OCI-LY1 (cell line): ENCODE measurements around the gene PLEKHA8.

Experiments used
- H2AFZ ChIP-seq: fragments of 200-600 bp; sonication (generic), shearing (Covaris generic); 2 replicates; pipeline ENCODE4 v1.6.0; 2014; ENCODE audit warnings: antibody characterized with exemption, mild to moderate bottlenecking, low read length
- H3F3A ChIP-seq: fragments of 200-600 bp; sonication (generic), shearing (Covaris generic); 2 replicates; pipeline ENCODE4 v1.6.0; 2014; ENCODE audit warnings: mild to moderate bottlenecking, antibody characterized with exemption, low read length, moderate library complexity; ENCODE audit not compliant: insufficient read depth
- H3K27ac ChIP-seq: fragments of 200-600 bp; sonication (generic); 2 replicates; pipeline ENCODE4 v1.5.1; 2014; ENCODE audit warnings: low read length, mixed run types, mild to moderate bottlenecking, low read depth; ENCODE audit not compliant: poor library complexity, severe bottlenecking
- H3K27me3 ChIP-seq: fragments of 200-600 bp; sonication (generic); 2 replicates; pipeline ENCODE4 v1.6.0; 2014; ENCODE audit warnings: antibody characterized with exemption, mild to moderate bottlenecking, low read length, moderate library complexity; ENCODE audit not compliant: insufficient read depth
- H3K36me3 ChIP-seq: fragments of 200-600 bp; sonication (generic); 2 replicates; pipeline ENCODE4 v1.6.1; 2014; ENCODE audit warnings: mild to moderate bottlenecking, antibody characterized with exemption, low read length, moderate library complexity, mixed read lengths; ENCODE audit not compliant: insufficient read depth
- H3K4me1 ChIP-seq: fragments of 200-600 bp; sonication (generic); 2 replicates; pipeline ENCODE4 v1.5.1; 2014; ENCODE audit warnings: mild to moderate bottlenecking, low read length, moderate library complexity; ENCODE audit not compliant: insufficient read depth, severe bottlenecking
- H3K4me2 ChIP-seq: fragments of 200-600 bp; sonication (generic), shearing (Covaris generic); 2 replicates; pipeline ENCODE4 v1.6.1; 2014; ENCODE audit warnings: low read length
- H3K4me3 ChIP-seq: fragments of 200-600 bp; sonication (generic); 2 replicates; pipeline ENCODE4 v1.5.1; 2014; ENCODE audit warnings: low read length, low read depth, mild to moderate bottlenecking, mixed read lengths; ENCODE audit not compliant: poor library complexity, severe bottlenecking
- H3K79me2 ChIP-seq: fragments of 200-600 bp; shearing (Covaris generic); 2 replicates; pipeline ENCODE4 v1.6.1; 2016; ENCODE audit warnings: mixed run types, low read length, mixed read lengths; ENCODE audit not compliant: insufficient read depth
- H3K9ac ChIP-seq: fragments of 200-600 bp; sonication (generic), shearing (Covaris generic); 2 replicates; pipeline ENCODE4 v1.6.1; 2014; ENCODE audit warnings: mild to moderate bottlenecking, low read length, mixed read lengths
- H3K9me2 ChIP-seq: fragments of 200-600 bp; sonication (generic), shearing (Covaris generic); 2 replicates; pipeline ENCODE4 v1.6.1; 2014; ENCODE audit warnings: low read depth, mild to moderate bottlenecking, low read length, mixed read lengths
- H3K9me3 ChIP-seq: fragments of 200-600 bp; shearing (Covaris generic); 2 replicates; pipeline ENCODE4 v1.6.1; 2014; ENCODE audit warnings: low read length, mixed read lengths
- H4K20me1 ChIP-seq: fragments of 200-600 bp; sonication (generic), shearing (Covaris generic); 2 replicates; pipeline ENCODE4 v1.6.0; 2016; ENCODE audit warnings: mild to moderate bottlenecking, low read length; ENCODE audit not compliant: insufficient read depth
- EZH2 ChIP-seq: fragments of 200-600 bp; sonication (generic), shearing (Covaris generic); IDR thresholded peaks from 2 replicates; pipeline ENCODE4 v1.8.0; 2017; ENCODE audit warnings: borderline replicate concordance, mixed run types, mild to moderate bottlenecking, antibody characterized with exemption, low read length, moderate library complexity, mixed read lengths
- TF ChIP-seq, protein P1 (sequence below): fragments of 200-600 bp; sonication (generic), shearing (Covaris generic); IDR thresholded peaks from 2 replicates; pipeline ENCODE4 v1.5.1; 2017; ENCODE audit warnings: mild to moderate bottlenecking, antibody characterized with exemption, low read length, moderate library complexity, mixed read lengths

The PLEKHA8 gene

DNA sequence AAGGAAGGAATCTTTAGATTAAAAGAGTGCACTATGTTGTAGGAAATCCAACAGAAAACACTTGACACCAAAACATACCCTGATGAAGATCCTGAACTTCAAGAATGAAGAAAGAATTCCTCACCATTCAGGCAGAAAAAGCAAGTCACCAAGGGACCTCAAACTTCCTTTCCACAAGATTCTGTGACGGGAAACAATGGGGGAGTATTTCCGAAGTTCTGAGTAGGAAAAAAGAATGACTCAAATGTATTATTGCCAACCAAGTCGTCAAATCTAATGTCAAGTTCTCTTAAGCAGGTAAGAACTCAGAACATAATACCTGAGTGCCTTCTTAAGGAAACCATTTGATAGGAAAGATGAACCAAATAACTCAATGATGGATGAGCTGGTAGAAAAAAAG, 61.9 kb downstream of the PLEKHA8 start:
- Histone ChIP-seq H3K4me2 (no peak overlapping the region), H3K9me3 (no peaks in the 10 kb centered on the region), H4K20me1 (no peaks in the 10 kb centered on the region), H3K9me2 (no peaks in the 10 kb centered on the region), H3K4me3 (no peak overlapping the region), H2AFZ (no peak overlapping the region), H3K27me3 (no peaks in the 10 kb centered on the region), H3K9ac (no peak overlapping the region), H3K4me1 (no peaks in the 10 kb centered on the region), H3K36me3 (no peaks in the 10 kb centered on the region), H3F3A (no peaks in the 10 kb centered on the region), H3K27ac (no peak overlapping the region), H3K79me2 (no peaks in the 10 kb centered on the region)
- TF ChIP-seq, protein P1, sequence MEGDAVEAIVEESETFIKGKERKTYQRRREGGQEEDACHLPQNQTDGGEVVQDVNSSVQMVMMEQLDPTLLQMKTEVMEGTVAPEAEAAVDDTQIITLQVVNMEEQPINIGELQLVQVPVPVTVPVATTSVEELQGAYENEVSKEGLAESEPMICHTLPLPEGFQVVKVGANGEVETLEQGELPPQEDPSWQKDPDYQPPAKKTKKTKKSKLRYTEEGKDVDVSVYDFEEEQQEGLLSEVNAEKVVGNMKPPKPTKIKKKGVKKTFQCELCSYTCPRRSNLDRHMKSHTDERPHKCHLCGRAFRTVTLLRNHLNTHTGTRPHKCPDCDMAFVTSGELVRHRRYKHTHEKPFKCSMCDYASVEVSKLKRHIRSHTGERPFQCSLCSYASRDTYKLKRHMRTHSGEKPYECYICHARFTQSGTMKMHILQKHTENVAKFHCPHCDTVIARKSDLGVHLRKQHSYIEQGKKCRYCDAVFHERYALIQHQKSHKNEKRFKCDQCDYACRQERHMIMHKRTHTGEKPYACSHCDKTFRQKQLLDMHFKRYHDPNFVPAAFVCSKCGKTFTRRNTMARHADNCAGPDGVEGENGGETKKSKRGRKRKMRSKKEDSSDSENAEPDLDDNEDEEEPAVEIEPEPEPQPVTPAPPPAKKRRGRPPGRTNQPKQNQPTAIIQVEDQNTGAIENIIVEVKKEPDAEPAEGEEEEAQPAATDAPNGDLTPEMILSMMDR: no peak
- no peak for TF ChIP-seq EZH2

DNA sequence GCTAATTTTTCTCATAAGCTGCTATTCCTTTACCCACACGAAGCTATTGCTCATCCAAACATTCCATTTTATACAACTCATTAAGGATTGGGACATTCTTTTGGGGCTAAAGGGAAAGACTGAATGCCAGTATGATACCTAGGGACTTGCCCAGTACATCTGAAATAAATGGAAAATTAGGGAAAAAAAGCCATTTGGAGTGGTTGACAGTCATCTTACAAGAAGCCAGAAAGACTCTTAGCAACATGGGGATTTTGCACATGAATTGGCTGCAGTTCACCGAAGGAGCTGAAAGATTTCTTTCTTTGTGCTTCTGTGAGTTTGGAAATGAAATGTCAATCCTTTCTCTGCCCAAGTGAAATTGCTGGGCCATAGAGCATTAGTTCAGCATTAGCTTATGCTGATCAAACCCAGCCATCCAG, 63.3 kb downstream of the PLEKHA8 start:
- no peaks in the 10 kb centered on the region for H3F3A ChIP-seq
- no peaks in the 10 kb centered on the region for H3K79me2 ChIP-seq
- no peaks in the 10 kb centered on the region for H3K27me3 ChIP-seq
- no peak for TF ChIP-seq EZH2
- TF ChIP-seq, protein P1: no peak
- H3K4me1 ChIP-seq: no peaks in the 10 kb centered on the region
- H3K4me3 ChIP-seq: no peak overlapping the region
- H3K9me2 ChIP-seq: no peaks in the 10 kb centered on the region
- no peak overlapping the region for H3K9ac ChIP-seq
- H3K36me3 ChIP-seq: no peaks in the 10 kb centered on the region
- no peaks in the 10 kb centered on the region for H4K20me1 ChIP-seq
- no peak overlapping the region for H3K27ac ChIP-seq
- no peak overlapping the region for H2AFZ ChIP-seq
- H3K9me3 ChIP-seq: no peaks in the 10 kb centered on the region
- H3K4me2 ChIP-seq: no peak overlapping the region

- Histone ChIP-seq H3K79me2 (no peaks in the 10 kb centered on the region), H3K27me3 (no peaks in the 10 kb centered on the region), H3K27ac (no peak overlapping the region), H3K9me2 (no peaks in the 10 kb centered on the region), H3F3A (no peaks in the 10 kb centered on the region), H3K4me3 (no peak overlapping the region), H3K4me2 (no peak overlapping the region), H3K9ac (no peak overlapping the region), H4K20me1 (no peaks in the 10 kb centered on the region), H3K4me1 (no peaks in the 10 kb centered on the region), H3K9me3 (no peaks in the 10 kb centered on the region), H2AFZ (no peak overlapping the region), H3K36me3 (no peaks in the 10 kb centered on the region)
- TF ChIP-seq, protein P1: no peak
- no peak for TF ChIP-seq EZH2
These were observed 63.8 kb downstream of the PLEKHA8 start for GRCh38 chr7:30091987-30092386.
